Mammary epithelial cell (primary cell): ENCODE data around the gene TMEM151B.

Source experiments
- EZH2 ChIP-seq: IDR thresholded peaks from 2 replicates; pipeline ENCODE4 v1.6.1; 2012; ENCODE audit warnings: low read length, inconsistent platforms, borderline replicate concordance
- TF ChIP-seq, protein P1 (sequence below), 2 donors: IDR thresholded peaks in 1 of 2; conservative IDR thresholded peaks in 1 of 2; 2 replicates each; pipeline ENCODE4 v1.5.1; 2011 to 2012; ENCODE audit warnings: inconsistent platforms in 2 of 2, low read length in 2 of 2, mild to moderate bottlenecking in 2 of 2, control low read depth in 1 of 2, low read depth in 1 of 2; ENCODE audit not compliant: insufficient read depth in 1 of 2; ENCODE audit errors: extremely low read depth in 1 of 2

DNA sequence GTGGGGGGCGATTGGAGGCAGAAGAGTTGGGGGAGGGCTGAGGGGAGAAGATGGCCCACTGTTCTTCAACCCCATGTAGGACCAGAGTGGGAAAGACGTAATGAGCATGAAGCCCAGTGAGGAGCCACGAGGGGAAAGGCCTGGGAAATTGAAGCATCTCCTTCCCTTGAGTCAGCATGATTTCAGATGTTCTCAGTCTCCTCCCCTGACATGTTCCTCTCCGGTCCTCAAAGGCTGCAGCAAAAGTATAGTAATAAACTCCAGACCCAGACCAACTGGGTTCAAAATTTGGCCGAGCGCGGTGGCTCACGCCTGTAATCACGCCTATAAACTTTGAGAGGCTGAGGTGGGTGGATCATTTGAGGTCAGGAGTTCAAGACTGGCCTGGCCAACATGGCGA lies 3.0 kb upstream of the TMEM151B start:
- TF ChIP-seq, protein P1, sequence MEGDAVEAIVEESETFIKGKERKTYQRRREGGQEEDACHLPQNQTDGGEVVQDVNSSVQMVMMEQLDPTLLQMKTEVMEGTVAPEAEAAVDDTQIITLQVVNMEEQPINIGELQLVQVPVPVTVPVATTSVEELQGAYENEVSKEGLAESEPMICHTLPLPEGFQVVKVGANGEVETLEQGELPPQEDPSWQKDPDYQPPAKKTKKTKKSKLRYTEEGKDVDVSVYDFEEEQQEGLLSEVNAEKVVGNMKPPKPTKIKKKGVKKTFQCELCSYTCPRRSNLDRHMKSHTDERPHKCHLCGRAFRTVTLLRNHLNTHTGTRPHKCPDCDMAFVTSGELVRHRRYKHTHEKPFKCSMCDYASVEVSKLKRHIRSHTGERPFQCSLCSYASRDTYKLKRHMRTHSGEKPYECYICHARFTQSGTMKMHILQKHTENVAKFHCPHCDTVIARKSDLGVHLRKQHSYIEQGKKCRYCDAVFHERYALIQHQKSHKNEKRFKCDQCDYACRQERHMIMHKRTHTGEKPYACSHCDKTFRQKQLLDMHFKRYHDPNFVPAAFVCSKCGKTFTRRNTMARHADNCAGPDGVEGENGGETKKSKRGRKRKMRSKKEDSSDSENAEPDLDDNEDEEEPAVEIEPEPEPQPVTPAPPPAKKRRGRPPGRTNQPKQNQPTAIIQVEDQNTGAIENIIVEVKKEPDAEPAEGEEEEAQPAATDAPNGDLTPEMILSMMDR (conservative IDR thresholded peaks at IDR 0.05 in 1 of 2, IDR thresholded peaks at IDR 0.05 in 1 of 2; ENCODE audit: extremely low read depth in 1 of 2, insufficient read depth in 1 of 2, low read depth in 1 of 2, low read length in 2 of 2) = no peak
- TF ChIP-seq EZH2 = no peak
